ENCODE measurements around the gene ZSWIM5.
"Not testable (repeated sequence)": the region's sequence is repeated elsewhere in the genome, so short reads cannot be mapped to it uniquely, and the experiment has no call there.

The ZSWIM5 gene

GRCh38 chr1:45001011-45001481 lies 205.4 kb downstream of the ZSWIM5 start:
- DNase-seq: no peak

GRCh38 chr1:44999232-44999631 lies 207.2 kb downstream of the ZSWIM5 start:
- DNase-seq: no peak

- no peak for DNase-seq
Measured at GRCh38 chr1:44995467-44996238, 210.8 kb downstream of the ZSWIM5 start.

- no peak for DNase-seq
Measured at GRCh38 chr1:44994309-44994898, 212.0 kb downstream of the ZSWIM5 start.

- DNase-seq: no peak
Measured at GRCh38 chr1:44988531-44989156, 217.8 kb downstream of the ZSWIM5 start.

- DNase-seq: no peak
Measured at GRCh38 chr1:44985747-44986359, 220.6 kb downstream of the ZSWIM5 start.

- not testable (repeated sequence) for DNase-seq
Measured at GRCh38 chr1:44977372-44977771, 229.0 kb downstream of the ZSWIM5 start.

- no peak for DNase-seq
Measured at GRCh38 chr1:44976252-44976651, 230.2 kb downstream of the ZSWIM5 start.

GRCh38 chr1:44973645-44974044 lies 232.8 kb downstream of the ZSWIM5 start:
- DNase-seq: no peak

- DNase-seq: no peak
Measured at GRCh38 chr1:44970317-44970716, 236.1 kb downstream of the ZSWIM5 start.
